Mesendoderm (in vitro differentiated cells): ENCODE data around the gene ADSL.

ENCODE experiments used
- DNase-seq: peaks from one replicate; pipeline ENCODE4 v3.0.0; 2013
- H2AK5ac ChIP-seq: 2 replicates; pipeline ENCODE4 v1.6.1; 2013; ENCODE audit warnings: low read length, inconsistent platforms
- H2BK120ac ChIP-seq: 2 replicates; pipeline ENCODE4 v1.6.1; 2013; ENCODE audit warnings: low read depth, mild to moderate bottlenecking, low read length, moderate library complexity, mixed read lengths
- H2BK15ac ChIP-seq: replicated peaks from 2 replicates; pipeline ENCODE4 v1.6.1; 2013; ENCODE audit warnings: low read depth, mild to moderate bottlenecking, moderate library complexity
- H2BK5ac ChIP-seq: 2 replicates; pipeline ENCODE4 v1.6.1; 2013; ENCODE audit warnings: low read length, inconsistent platforms
- H3K18ac ChIP-seq: 2 replicates; pipeline ENCODE4 v1.6.1; 2013; ENCODE audit warnings: mild to moderate bottlenecking, low read length, mixed read lengths
- H3K23ac ChIP-seq: one replicate; pipeline ENCODE4 v1.6.1; 2013; ENCODE audit warnings: low read length
- H3K27ac ChIP-seq: 2 replicates; pipeline ENCODE4 v1.5.1; 2013; ENCODE audit warnings: low read depth, mild to moderate bottlenecking, inconsistent platforms, low read length, moderate library complexity
- H3K27me3 ChIP-seq: 2 replicates; pipeline ENCODE4 v1.6.1; 2013; ENCODE audit warnings: low read length, control low read depth, mild to moderate bottlenecking, inconsistent platforms; ENCODE audit not compliant: insufficient read depth, poor library complexity
- H3K36me3 ChIP-seq: 2 replicates; pipeline ENCODE4 v1.6.1; 2013; ENCODE audit warnings: low read length, inconsistent platforms; ENCODE audit not compliant: control insufficient read depth, insufficient read depth
- H3K4ac ChIP-seq: one replicate; pipeline ENCODE4 v1.6.1; 2013; ENCODE audit warnings: low read depth, mild to moderate bottlenecking, low read length, moderate library complexity
- H3K4me1 ChIP-seq: 2 replicates; pipeline ENCODE4 v1.6.1; 2013; ENCODE audit warnings: low read depth, low read length, inconsistent platforms; ENCODE audit not compliant: control insufficient read depth
- H3K4me2 ChIP-seq: 2 replicates; pipeline ENCODE4 v1.6.1; 2013; ENCODE audit warnings: low read length
- H3K4me3 ChIP-seq: 2 replicates; pipeline ENCODE4 v1.5.1; 2013; ENCODE audit warnings: mild to moderate bottlenecking, low read length
- H3K56ac ChIP-seq: one replicate; pipeline ENCODE4 v1.6.1; 2013; ENCODE audit warnings: low read length
- H3K79me1 ChIP-seq: 2 replicates; pipeline ENCODE4 v1.6.1; 2013; ENCODE audit warnings: low read length, inconsistent platforms
- H3K79me2 ChIP-seq: 2 replicates; pipeline ENCODE4 v1.6.1; 2013; ENCODE audit warnings: mild to moderate bottlenecking, low read length; ENCODE audit not compliant: control insufficient read depth, insufficient read depth
- H3K9ac ChIP-seq: 2 replicates; pipeline ENCODE4 v1.6.1; 2013; ENCODE audit warnings: low read length, inconsistent platforms
- H4K5ac ChIP-seq: one replicate; pipeline ENCODE4 v1.6.1; 2013; ENCODE audit warnings: low read length
- H4K8ac ChIP-seq: one replicate; pipeline ENCODE4 v1.6.1; 2013; ENCODE audit warnings: low read depth, mild to moderate bottlenecking, control low read depth, low read length, moderate library complexity
- WGBS: extraction: QIAGEN DNeasy Blood & Tissue Kit; methylation state at CpG from one replicate; pipeline ENCODE4 v1.1.7; 2013; ENCODE audit warnings: low lambda C conversion rate, missing lambda C conversion rate; ENCODE audit not compliant: insufficient coverage; ENCODE audit errors: extremely low coverage; 5-methylcytosine and 5-hydroxymethylcytosine counted together

ADSL gene

GRCh38 chr22:40324468-40325305, 21.6 kb upstream of the ADSL start:
- H3K4me2 ChIP-seq = no peak overlapping the region
- H3K4me1 ChIP-seq = no peaks in the 10 kb centered on the region
- H3K56ac ChIP-seq = no peak overlapping the region
- WGBS = no CpG with 5 or more reads among the region's 19 CpGs
- H3K36me3 ChIP-seq = peaks cover 4% of the 10 kb centered on the region
- H3K4ac ChIP-seq = no peak overlapping the region
- no peaks in the 10 kb centered on the region for H3K79me2 ChIP-seq
- no peak overlapping the region for H2BK120ac ChIP-seq
- H3K9ac ChIP-seq = no peak overlapping the region
- H2BK5ac ChIP-seq = no peak overlapping the region
- no peak overlapping the region for H3K23ac ChIP-seq
- H3K79me1 ChIP-seq = no peaks in the 10 kb centered on the region
- no peak overlapping the region for H3K18ac ChIP-seq
- H4K5ac ChIP-seq = no peak overlapping the region
- H3K27me3 ChIP-seq = no peaks in the 10 kb centered on the region
- no peak overlapping the region for H2BK15ac ChIP-seq
- H2AK5ac ChIP-seq = no peak overlapping the region
- no peak overlapping the region for H3K27ac ChIP-seq
- no peak overlapping the region for H3K4me3 ChIP-seq
- no peak overlapping the region for H4K8ac ChIP-seq
- DNase-seq = no peak

GRCh38 chr22:40325315-40325714, 21.0 kb upstream of the ADSL start:
- Histone ChIP-seq H4K8ac (no peak overlapping the region), H3K79me1 (no peaks in the 10 kb centered on the region), H3K18ac (no peak overlapping the region), H2BK15ac (no peak overlapping the region), H3K23ac (peak overlapping the region; percentile 48), H3K36me3 (peaks cover 4% of the 10 kb centered on the region), H3K4ac (no peak overlapping the region), H3K56ac (no peak overlapping the region), H3K4me3 (no peak overlapping the region), H3K9ac (no peak overlapping the region), H2BK120ac (no peak overlapping the region), H2BK5ac (no peak overlapping the region), H3K4me2 (no peak overlapping the region), H4K5ac (no peak overlapping the region), H3K79me2 (no peaks in the 10 kb centered on the region), H3K27ac (no peak overlapping the region), H2AK5ac (no peak overlapping the region), H3K27me3 (no peaks in the 10 kb centered on the region), H3K4me1 (no peaks in the 10 kb centered on the region)
- no CpG with 5 or more reads among the region's 6 CpGs for WGBS
- no peak for DNase-seq

DNA sequence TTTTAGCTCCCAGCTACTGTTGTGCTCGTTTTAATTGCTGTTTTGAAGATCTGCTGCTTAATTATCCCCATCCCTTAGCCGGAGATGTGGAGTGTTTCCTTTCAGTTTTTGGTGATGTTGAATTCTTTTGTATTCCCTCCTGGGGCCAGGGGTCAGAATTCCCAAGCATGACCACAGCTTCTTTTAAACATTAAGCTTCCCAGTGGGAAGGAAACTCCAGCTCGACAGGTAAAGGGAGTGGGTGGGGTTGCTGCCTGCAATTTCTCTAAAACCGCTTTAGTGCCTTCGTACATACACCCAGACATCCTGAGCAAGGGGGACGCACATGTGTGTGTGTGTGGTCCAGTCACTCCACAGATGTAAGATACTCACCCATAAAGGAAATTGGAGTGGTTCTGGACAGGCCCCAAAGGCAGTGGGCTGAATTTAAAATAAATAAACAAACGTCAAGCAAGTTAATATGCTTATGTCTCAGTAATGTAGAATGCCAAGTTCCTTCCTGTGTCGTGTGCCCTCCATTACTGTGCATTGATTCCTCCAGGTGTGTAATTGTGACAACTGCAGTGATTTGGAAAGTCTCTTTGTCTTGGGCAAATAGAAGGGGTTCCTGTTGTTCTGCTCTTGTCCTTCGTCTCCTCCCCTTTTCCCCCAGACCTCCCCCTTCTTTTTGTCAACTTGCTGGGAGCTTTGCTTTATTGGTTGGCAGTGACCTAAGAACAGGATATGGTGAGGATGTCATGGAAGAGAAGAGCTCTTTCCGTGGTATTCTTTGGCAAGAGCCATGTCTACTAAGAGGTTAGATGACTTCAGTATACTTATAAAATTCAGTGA, 19.2 kb upstream of the ADSL start:
- H3K4me3 ChIP-seq = no peak overlapping the region
- H4K5ac ChIP-seq = no peak overlapping the region
- no peak overlapping the region for H3K18ac ChIP-seq
- no peak overlapping the region for H2BK15ac ChIP-seq
- no peak overlapping the region for H3K4ac ChIP-seq
- no peak overlapping the region for H3K23ac ChIP-seq
- no peak overlapping the region for H4K8ac ChIP-seq
- no peak overlapping the region for H3K4me2 ChIP-seq
- DNase-seq = peak; percentile 78
- H2AK5ac ChIP-seq = no peak overlapping the region
- no CpG with 5 or more reads among the region's 10 CpGs for WGBS
- no peak overlapping the region for H2BK5ac ChIP-seq
- H2BK120ac ChIP-seq = no peak overlapping the region
- H3K4me1 ChIP-seq = peaks cover 2% of the 10 kb centered on the region
- H3K79me2 ChIP-seq = no peaks in the 10 kb centered on the region
- no peaks in the 10 kb centered on the region for H3K36me3 ChIP-seq
- H3K56ac ChIP-seq = no peak overlapping the region
- H3K27me3 ChIP-seq = no peaks in the 10 kb centered on the region
- H3K9ac ChIP-seq = no peak overlapping the region
- H3K79me1 ChIP-seq = no peaks in the 10 kb centered on the region
- peak overlapping the region; percentile 1 for H3K27ac ChIP-seq

GRCh38 chr22:40328546-40329456, 17.5 kb upstream of the ADSL start:
- no peak overlapping the region for H4K5ac ChIP-seq
- no peak overlapping the region for H2BK120ac ChIP-seq
- H3K56ac ChIP-seq = no peak overlapping the region
- no peak overlapping the region for H2AK5ac ChIP-seq
- H3K4me3 ChIP-seq = no peak overlapping the region
- H3K4me1 ChIP-seq = peaks cover 2% of the 10 kb centered on the region
- H2BK5ac ChIP-seq = no peak overlapping the region
- no peaks in the 10 kb centered on the region for H3K79me1 ChIP-seq
- H3K18ac ChIP-seq = no peak overlapping the region
- 100% methylated on average over 2 of the region's 9 CpGs for WGBS
- H3K23ac ChIP-seq = no peak overlapping the region
- no peaks in the 10 kb centered on the region for H3K36me3 ChIP-seq
- no peak overlapping the region for H3K9ac ChIP-seq
- no peak overlapping the region for H3K4ac ChIP-seq
- H2BK15ac ChIP-seq = no peak overlapping the region
- no peaks in the 10 kb centered on the region for H3K27me3 ChIP-seq
- no peak for DNase-seq
- H3K27ac ChIP-seq = no peak overlapping the region
- H3K4me2 ChIP-seq = no peak overlapping the region
- no peaks in the 10 kb centered on the region for H3K79me2 ChIP-seq
- H4K8ac ChIP-seq = no peak overlapping the region

DNA sequence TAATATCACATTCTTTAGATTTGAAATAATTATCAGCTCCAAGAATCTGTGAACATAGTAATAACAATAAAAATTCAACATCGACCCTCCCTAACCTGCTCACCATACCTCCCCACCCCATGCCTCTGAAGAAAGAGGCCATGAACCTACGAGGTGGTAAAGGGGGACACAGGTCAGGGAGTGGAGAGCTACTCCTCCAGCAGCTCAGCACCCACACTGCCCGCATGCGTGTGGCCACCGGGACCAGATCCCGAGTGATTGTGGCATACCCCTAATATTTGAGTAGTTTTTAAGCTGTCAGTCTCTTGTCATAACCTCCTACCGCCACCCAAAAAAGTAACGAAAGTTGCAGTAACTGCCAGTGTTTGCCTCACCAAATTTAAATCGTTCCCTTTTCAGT, 16.8 kb upstream of the ADSL start:
- H3K27ac ChIP-seq = no peak overlapping the region

More for the DNA sequence above, 16.8 kb upstream of the ADSL start:
- Histone ChIP-seq H2AK5ac (no peak overlapping the region), H3K4me1 (peaks cover 6% of the 10 kb centered on the region), H2BK120ac (no peak overlapping the region), H4K8ac (no peak overlapping the region), H3K4me3 (no peak overlapping the region), H2BK5ac (no peak overlapping the region), H3K9ac (no peak overlapping the region), H2BK15ac (no peak overlapping the region), H3K23ac (no peak overlapping the region), H3K56ac (peak overlapping the region; percentile 61), H3K4me2 (no peak overlapping the region), H3K18ac (no peak overlapping the region), H3K4ac (no peak overlapping the region), H3K79me2 (no peaks in the 10 kb centered on the region), H3K79me1 (no peaks in the 10 kb centered on the region), H4K5ac (no peak overlapping the region), H3K27me3 (no peaks in the 10 kb centered on the region), H3K36me3 (no peaks in the 10 kb centered on the region)
- no CpG with 5 or more reads among the region's 9 CpGs for WGBS
- DNase-seq = no peak
